DMS53 treated with DMSO at 0.1 percent for 48 hours (cell line): ENCODE data around the gene ATP10A.
"Not testable (repeated sequence)": the region's sequence is repeated elsewhere in the genome, so short reads cannot be mapped to it uniquely, and the experiment has no call there.

ENCODE experiments used
- DNase-seq: peaks from one replicate; lab custom pipeline; 2025; ENCODE audit not compliant: unreplicated experiment; lab: John Stamatoyannopoulos, UW

Gene ATP10A

DNA sequence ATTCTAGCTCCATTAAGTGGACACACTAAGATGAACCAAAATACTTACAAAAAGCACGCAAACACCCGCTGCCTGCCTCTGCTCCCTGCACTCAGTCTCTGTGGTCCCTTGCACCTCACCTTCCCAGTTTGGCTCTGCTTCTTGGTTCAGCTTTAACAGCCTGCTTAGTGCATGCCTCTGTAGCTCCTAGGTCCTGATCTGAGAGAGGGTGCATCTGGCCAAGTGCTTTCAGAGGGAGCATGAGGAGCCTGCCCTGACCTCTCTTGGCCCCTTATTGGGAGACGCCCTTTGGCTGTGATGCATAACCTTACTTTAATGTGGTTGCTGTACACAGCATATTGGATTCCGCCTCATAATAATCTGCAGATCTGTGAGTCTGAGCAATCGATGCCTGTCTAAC lies 21.2 kb upstream of the ATP10A start:
- DNase-seq: no peak

DNA sequence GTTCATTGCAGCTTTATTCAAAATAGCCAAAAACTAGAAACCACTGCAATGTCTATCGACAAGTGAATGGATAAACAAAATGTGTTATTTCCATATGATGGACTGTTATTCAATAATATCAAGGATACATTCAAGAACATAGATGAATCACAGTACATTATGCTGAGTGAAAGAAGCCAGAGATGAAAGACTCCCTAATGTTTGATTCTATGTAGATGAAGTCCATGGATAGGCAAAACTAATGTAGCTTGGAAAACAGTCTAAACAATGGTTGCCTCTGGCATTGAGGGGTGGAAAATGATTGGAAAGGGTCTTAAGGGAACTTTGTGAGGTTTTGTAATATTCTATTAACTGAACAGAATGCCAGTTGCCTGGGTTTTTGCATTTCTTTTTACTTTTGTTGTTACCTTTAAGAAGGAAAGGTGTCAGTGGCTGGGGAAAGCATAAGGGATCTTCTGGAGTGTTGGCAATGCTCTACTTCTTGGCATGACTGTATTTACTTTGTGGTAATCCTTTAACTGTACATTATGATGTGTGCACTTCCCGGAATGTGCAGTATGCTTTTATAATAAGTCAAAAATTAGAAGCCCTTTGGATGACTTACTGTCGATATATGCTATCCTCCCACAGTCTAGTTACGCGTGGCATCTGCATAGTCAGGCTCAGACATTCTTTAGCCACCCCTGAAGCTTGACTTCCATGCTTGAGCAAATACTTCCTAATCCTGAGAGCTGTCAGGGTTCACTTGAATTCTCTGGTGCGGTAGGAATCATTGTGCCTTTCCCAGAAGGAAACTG lies 20.5 kb upstream of the ATP10A start:
- DNase-seq: no peak

- DNase-seq: no peak
These were observed 19.3 kb upstream of the ATP10A start for GRCh38 chr15:25882466-25882865.

DNA sequence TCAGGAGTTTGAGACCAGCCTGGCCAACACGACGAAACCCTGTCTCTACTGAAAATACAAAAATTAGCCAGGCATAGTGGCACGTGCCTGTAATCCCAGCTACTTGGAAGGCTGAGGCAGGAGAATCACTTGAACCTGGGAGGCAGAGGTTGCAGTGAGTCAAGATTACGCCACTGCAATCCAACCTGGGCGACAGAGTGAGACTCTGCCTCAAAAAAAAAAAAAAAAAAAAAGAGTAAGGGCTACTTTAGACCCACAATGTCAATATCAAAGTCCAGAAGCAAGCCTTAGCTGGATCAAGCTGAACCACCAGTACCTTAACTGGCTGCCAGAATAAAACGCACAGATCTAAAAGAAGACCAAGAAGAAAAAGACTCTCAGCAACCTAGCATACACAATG lies 17.8 kb upstream of the ATP10A start:
- not testable (repeated sequence) for DNase-seq

DNA sequence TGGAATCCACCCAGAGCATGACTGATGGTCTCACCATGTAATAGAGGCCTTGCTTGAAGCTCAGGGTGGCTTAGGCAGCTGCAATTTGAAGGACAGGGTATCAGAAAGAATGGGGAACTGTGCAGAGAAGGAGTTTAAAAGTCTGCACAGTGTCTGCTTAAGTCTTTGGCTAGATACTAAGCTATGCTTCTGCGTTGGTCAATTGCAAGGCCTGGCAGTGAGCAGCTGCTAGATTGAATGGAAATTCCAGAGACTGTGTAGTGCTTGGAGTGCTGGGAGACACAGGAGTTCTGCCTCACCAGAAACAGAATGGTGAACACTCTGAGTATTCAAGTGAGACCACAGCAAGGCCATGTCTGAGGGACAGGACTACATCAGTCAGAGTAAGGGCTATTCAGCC lies 17.3 kb upstream of the ATP10A start:
- no peak for DNase-seq

DNA sequence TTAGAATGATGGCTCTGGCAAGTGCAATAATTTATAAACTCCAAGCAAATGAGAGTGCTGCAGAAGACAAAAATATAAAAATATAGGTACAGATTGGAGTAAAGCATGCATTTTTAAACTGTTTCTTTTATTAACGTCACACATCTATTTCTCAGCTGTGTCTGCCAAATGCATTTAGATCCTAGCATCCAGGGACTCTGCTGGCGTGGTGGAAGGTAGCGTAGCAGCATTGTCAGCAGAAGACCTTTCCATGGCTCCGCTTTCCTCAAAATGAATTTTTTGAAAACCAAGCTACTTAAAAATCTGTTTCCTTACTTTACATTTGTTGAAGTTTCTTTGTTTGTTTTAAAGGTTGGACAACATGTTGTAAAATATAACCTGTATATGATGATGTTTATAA lies 16.3 kb upstream of the ATP10A start:
- no peak for DNase-seq

- no peak for DNase-seq
These were observed 14.6 kb upstream of the ATP10A start for GRCh38 chr15:25877681-25878080.

- no peak for DNase-seq
These were observed 13.4 kb upstream of the ATP10A start for GRCh38 chr15:25876231-25877140.

DNA sequence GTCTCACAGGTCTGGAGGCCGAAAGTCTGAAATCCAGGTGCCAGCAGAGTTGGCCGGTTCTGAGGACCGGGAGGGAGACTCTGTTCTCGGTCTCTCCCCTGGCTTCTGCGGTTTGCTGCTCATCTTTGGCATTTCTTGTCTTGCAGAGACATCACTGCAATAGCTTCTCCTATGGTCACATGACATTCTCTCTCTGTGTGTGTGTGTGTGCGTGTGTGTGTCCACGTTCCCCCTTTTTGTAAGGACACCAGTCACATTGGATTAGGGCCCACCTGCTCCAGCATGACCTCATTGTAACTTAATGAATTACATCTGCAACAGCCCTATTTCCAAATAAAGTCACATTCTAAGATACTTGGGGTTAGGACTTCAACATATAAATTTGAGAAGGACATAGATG lies 12.4 kb upstream of the ATP10A start:
- no peak for DNase-seq

- DNase-seq: no peak
These were observed 11.3 kb upstream of the ATP10A start for GRCh38 chr15:25874379-25874778.

DNA sequence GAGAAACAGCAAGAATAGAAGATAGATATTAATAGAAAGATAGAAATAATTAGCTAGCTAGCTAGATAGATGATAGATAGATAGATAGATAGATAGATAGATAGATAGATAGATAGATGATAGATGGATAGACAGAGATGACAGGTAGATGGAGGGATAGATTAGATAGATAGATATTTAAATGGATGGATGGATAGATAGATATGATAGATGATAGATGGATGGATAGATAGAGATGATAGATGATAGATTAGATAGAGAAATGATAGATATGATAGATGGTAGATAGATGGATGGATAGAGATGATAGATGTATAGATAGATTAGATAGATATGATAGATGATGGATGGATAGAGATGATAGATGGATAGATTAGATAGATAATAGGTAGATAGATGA lies 8.3 kb upstream of the ATP10A start:
- no peak for DNase-seq

- no peak for DNase-seq
These were observed 7.8 kb upstream of the ATP10A start for GRCh38 chr15:25870938-25871337.

- DNase-seq: no peak
These were observed 6.6 kb upstream of the ATP10A start for GRCh38 chr15:25869701-25870100.

- DNase-seq: no peak
These were observed 3.7 kb upstream of the ATP10A start for GRCh38 chr15:25866874-25867273.

DNA sequence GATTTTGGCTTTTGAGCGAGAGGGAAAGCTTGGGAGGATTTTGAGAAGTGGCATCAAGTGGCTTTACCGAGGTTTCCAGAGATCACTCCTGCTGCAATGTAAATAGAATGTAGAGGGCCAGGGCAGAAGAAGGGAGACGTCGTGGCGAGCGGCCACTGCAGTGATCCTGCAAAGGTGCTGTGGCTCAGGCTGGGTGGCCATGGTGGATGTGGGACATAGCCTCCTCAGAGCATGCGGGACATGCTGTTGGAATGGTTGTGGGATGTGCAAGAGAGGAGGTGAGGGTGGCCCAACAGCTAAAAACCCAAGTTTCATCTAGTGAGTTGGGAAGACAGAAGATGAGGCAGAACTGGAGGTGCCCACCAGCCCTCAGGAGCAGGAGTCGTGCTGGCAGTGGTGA lies 3.1 kb upstream of the ATP10A start:
- DNase-seq: no peak

DNA sequence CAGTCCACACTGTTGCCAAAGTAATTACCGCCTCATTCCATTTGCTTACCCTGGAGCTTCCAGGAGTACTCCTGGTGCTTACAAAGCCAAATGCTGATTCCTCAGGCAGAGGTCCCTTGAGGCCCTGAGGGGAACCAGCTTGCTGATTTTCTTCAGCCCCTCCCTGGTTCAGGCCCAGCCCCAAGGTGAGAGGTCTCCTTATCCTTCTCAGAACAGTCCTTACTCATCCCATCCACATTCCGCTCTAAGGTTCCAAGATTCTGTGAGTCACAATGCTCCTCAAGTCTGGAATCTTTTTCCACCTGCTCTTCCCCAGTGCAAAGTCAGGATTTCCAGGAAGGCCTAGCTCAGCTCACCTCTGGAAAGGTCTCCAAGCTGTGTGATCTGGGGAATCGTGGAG lies 1.8 kb upstream of the ATP10A start:
- DNase-seq: no peak

- no peak for DNase-seq
These were observed 947 bp upstream of the ATP10A start for GRCh38 chr15:25863968-25864580.

GRCh38 chr15:25862472-25863110 lies 536 bp downstream of the ATP10A start:
- DNase-seq: no peak

GRCh38 chr15:25862071-25862471 lies 1.1 kb downstream of the ATP10A start:
- DNase-seq: no peak

GRCh38 chr15:25860885-25861866 lies 2.0 kb downstream of the ATP10A start:
- no peak for DNase-seq
